A673 (cell line): ENCODE data around the gene HSPA6.
"Not testable (repeated sequence)": the region's sequence is repeated elsewhere in the genome, so short reads cannot be mapped to it uniquely, and the experiment has no call there.

ENCODE experiments used
- CTCF ChIP-seq: fragments of 300-800, 200-600 bp; sonication (generic); conservative IDR thresholded peaks from 2 replicates; pipeline ENCODE4 v1.5.1; 2017; ENCODE audit warnings: low read depth, mild to moderate bottlenecking, antibody characterized with exemption, low read length, moderate library complexity, mixed read lengths
- EZH2 ChIP-seq: fragments of 200-600 bp; sonication (generic); IDR thresholded peaks from 2 replicates; pipeline ENCODE4 v1.6.1; 2017; ENCODE audit warnings: borderline replicate concordance, low read depth, mild to moderate bottlenecking, mixed read lengths, antibody characterized with exemption, low read length; ENCODE audit not compliant: poor library complexity, severe bottlenecking

- TF ChIP-seq EZH2, CTCF: not testable (repeated sequence)
Observed at GRCh38 chr1:161550942-161551341, 26.6 kb downstream of the HSPA6 start.
